Ishikawa (cell line): ENCODE data around the gene HARBI1.

ENCODE experiments used
- CREB1 ChIP-seq: IDR thresholded peaks from 2 replicates; pipeline ENCODE4 v1.6.1; 2012; ENCODE audit warnings: low read depth
- EP300 ChIP-seq: IDR thresholded peaks from 2 replicates; pipeline ENCODE4 v1.6.1; 2012; ENCODE audit warnings: borderline replicate concordance
- RAD21 ChIP-seq: IDR thresholded peaks from 2 replicates; pipeline ENCODE4 v1.6.1; 2012; ENCODE audit warnings: low read depth
- TCF12 ChIP-seq: IDR thresholded peaks from 2 replicates; pipeline ENCODE4 v1.6.1; 2012; ENCODE audit warnings: low read depth

GRCh38 chr11:46615756-46616155 lies 1.3 kb downstream of the HARBI1 start:
- no peak for TF ChIP-seq EP300
- no peak for TF ChIP-seq TCF12
- TF ChIP-seq CREB1, result no peak
- TF ChIP-seq RAD21, result no peak
